Cardiac muscle cell (in vitro differentiated cells and primary cell): ENCODE measurements around the gene NCKAP5L. TPM values are rescaled to one million over a fixed set of nuclear protein-coding genes. Genes with fewer than 3 reads are reported as not detected.

Experiments
- DNase-seq, 2 donors: peaks; one replicate each; pipeline versions ENCODE4 v3.0.0 to v3.0.0-alpha.2; 2010 to 2017; ENCODE audit warnings: low read depth in 1 of 2, low spot score in 1 of 2
- H3K27ac ChIP-seq: fragments of 200-600 bp; sonication (generic); 2 replicates; pipeline ENCODE4 v1.5.1; 2016
- H3K27me3 ChIP-seq: fragments of 200-600 bp; sonication (generic); 2 replicates; pipeline ENCODE4 v1.6.0; 2016; ENCODE audit warnings: control low read depth
- H3K36me3 ChIP-seq: fragments of 200-600 bp; sonication (generic); 2 replicates; pipeline ENCODE4 v1.5.1; 2016; ENCODE audit warnings: control low read depth
- H3K4me1 ChIP-seq: fragments of 200-600 bp; sonication (generic); 2 replicates; pipeline ENCODE4 v1.8.1; 2017; ENCODE audit warnings: low read depth, mild to moderate bottlenecking, mixed run types
- H3K4me3 ChIP-seq: fragments of 200-600 bp; sonication (generic); 2 replicates; pipeline ENCODE4 v1.5.1; 2016; ENCODE audit warnings: mild to moderate bottlenecking
- H3K9me3 ChIP-seq: fragments of 200-600 bp; sonication (generic); 2 replicates; pipeline ENCODE4 v1.5.1; 2017; ENCODE audit warnings: low read depth, mild to moderate bottlenecking, control low read depth
- polyA plus RNA-seq: library from polyadenylated mRNA; unstranded; fragments of >200 nt; fragmentation: Nextera tagmentation; extraction: Ambion mirVana; gene quantifications from 2 replicates; pipeline ENCODE4 v1.2.1, GENCODE V29; 2016
- total RNA-seq: library from RNA; depleted of rRNA; stranded (reverse); fragments of >200 nt; gene quantifications from 2 replicates; pipeline ENCODE4 v1.2.3, GENCODE V29; 2016
- TF ChIP-seq, protein P1 (sequence below): IDR thresholded peaks from 2 replicates; pipeline ENCODE4 v1.5.1; 2012; ENCODE audit warnings: low read depth, mild to moderate bottlenecking, low read length

NCKAP5L gene
- total and polyA plus RNA-seq, 2 experiments from 2014 or later = 32.0 to 61.1 TPM

DNA sequence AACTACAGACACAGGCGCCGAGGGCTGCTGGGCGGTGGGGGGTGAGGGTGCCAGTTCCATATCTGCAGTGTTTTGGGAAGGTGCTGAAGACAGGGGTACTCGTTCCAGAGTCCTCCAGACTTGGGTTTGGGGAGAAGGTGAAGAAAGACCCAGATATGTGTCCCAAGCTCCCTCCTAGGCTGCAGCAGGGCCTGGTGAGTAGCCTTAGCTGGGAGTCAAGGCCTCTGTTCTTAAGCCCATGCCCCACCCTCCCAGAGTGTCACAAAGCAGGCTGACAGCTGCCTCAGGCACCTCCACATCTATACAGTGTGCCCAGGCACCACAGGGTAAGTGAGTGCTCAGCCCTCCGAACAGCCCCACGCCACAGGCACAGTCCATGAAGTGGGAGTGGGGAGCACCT, 4.3 kb downstream of the NCKAP5L start:
- no peaks in the 10 kb centered on the region for H3K9me3 ChIP-seq
- H3K27ac ChIP-seq = no peak overlapping the region
- peaks cover 19% of the 10 kb centered on the region for H3K4me1 ChIP-seq
- H3K27me3 ChIP-seq = no peaks in the 10 kb centered on the region
- no peak overlapping the region for H3K4me3 ChIP-seq
- H3K36me3 ChIP-seq = no peaks in the 10 kb centered on the region
- TF ChIP-seq, protein P1, sequence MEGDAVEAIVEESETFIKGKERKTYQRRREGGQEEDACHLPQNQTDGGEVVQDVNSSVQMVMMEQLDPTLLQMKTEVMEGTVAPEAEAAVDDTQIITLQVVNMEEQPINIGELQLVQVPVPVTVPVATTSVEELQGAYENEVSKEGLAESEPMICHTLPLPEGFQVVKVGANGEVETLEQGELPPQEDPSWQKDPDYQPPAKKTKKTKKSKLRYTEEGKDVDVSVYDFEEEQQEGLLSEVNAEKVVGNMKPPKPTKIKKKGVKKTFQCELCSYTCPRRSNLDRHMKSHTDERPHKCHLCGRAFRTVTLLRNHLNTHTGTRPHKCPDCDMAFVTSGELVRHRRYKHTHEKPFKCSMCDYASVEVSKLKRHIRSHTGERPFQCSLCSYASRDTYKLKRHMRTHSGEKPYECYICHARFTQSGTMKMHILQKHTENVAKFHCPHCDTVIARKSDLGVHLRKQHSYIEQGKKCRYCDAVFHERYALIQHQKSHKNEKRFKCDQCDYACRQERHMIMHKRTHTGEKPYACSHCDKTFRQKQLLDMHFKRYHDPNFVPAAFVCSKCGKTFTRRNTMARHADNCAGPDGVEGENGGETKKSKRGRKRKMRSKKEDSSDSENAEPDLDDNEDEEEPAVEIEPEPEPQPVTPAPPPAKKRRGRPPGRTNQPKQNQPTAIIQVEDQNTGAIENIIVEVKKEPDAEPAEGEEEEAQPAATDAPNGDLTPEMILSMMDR = no peak
- no peak for DNase-seq

DNA sequence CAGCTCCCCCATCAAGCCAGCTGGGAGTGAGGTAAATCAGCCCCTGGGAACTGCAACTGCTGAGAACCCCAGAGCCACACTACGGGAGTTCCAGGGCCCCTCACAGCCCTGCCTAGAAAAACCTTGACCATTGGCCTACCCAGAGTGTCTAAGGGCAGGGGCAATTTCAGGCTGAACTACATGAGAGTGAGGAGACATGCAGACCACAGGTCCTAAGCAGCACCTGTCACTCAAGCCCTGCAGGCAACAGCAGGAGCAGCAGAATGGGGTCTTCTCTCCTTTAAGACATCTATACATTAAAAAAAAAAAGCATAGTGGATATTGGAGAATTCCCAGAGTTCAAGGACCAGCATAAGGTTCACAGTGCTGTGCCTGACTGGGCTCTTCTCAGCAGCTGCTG, 4.9 kb downstream of the NCKAP5L start:
- H3K4me1 ChIP-seq = peaks cover 18% of the 10 kb centered on the region
- TF ChIP-seq, protein P1 = no peak
- no peak overlapping the region for H3K27ac ChIP-seq
- H3K4me3 ChIP-seq = no peak overlapping the region
- H3K9me3 ChIP-seq = no peaks in the 10 kb centered on the region
- no peaks in the 10 kb centered on the region for H3K27me3 ChIP-seq
- H3K36me3 ChIP-seq = no peaks in the 10 kb centered on the region
- DNase-seq = no peak

DNA sequence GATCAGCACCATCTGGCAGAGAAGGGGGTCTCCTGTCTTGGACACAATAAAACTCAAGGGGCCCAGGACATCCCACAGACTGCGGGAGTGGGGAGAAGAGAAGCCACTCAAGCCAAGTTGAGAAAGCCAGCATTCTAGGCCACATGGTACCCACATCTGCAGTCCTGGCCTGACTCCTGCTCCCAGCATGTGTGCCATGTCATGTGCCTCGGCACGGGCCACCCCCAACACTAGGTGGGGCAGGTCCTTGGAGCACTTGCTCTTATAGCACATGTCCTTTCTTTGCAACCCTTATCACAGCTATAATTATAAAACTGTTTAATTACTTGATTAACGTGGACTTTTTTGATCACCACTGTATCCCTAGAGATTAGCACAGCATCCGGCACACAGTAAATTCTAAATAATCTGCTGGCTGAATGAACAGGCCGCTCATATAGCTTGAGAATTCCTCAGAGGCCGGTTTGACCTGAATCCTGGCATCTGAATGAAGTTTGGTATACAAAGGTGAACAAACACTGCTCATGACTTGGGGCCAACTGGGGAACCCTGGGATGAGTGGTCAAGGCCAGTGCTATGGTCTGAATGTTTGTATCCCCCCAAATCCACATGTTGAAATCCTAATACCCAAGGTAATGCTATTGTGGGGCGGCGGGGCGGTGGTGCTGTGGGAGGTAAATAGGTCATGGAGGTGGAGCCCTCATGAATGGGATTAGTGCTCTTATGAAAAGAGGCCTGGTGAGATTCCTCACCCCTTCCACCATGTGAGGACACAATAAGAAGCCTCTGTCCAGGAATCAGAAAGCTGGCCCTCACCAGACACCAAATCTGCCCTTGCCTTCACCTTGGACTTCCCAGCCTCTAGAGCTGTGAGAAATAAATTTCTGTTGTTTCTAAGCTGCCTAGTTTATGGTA, 6.6 kb downstream of the NCKAP5L start:
- Histone ChIP-seq H3K4me3 (no peak overlapping the region), H3K27me3 (no peaks in the 10 kb centered on the region), H3K9me3 (no peaks in the 10 kb centered on the region), H3K4me1 (peaks cover 14% of the 10 kb centered on the region), H3K36me3 (no peaks in the 10 kb centered on the region), H3K27ac (no peak overlapping the region)
- TF ChIP-seq, protein P1 = no peak
- no peak for DNase-seq

DNA sequence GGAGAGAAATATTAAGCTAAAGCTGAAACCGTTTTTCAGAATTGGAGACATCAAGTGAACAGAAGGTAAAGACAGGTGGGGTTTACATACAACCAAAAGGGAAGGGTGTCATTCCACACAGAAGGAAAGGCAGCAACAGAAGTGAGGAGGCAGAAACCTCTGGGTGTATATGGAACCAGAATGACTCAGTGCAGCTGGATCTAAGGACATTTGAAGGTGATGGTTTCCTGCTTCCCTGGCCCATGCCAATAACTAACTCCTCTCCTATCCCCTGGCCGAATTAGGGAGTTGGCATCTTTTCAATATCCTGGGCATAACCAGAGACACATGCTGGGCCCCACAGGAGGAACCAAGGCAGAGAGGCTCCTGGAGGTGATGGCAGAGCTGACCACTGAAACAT, 8.4 kb downstream of the NCKAP5L start:
- H3K4me1 ChIP-seq = no peaks in the 10 kb centered on the region
- no peak overlapping the region for H3K27ac ChIP-seq
- no peak overlapping the region for H3K4me3 ChIP-seq
- TF ChIP-seq, protein P1 = no peak
- H3K36me3 ChIP-seq = no peaks in the 10 kb centered on the region
- no peaks in the 10 kb centered on the region for H3K27me3 ChIP-seq
- DNase-seq = no peak
- H3K9me3 ChIP-seq = no peaks in the 10 kb centered on the region

DNA sequence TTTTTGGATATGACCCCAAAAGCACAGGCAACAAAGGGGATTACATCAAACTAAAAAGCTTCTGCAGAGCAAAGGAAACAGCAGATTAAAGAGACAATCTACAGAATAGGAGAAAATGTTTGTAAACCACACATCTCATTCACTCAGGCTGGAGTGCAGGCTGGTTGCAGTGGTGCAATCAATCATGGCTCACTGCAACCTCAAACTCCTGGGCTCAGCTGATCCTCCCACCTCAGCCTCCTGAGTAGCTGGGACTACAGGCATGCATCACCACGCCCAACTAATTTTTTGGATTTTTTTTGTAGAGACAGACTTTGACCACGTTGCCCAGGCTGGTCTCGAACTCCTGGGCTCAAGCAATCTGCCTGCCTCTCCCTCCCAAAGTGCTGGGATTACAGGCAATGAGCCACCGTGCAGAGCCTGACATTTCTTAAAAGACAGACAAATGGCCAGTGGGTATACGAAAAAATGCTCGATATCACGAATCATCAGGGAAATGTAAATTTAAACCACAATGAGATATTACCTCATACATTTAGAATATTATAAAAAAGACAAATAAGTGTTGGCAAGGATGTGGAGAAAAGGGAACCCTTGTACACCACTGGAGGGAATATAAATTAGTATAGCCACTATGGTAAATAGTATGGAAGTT, 9.8 kb downstream of the NCKAP5L start:
- TF ChIP-seq, protein P1 = no peak
- H3K27ac ChIP-seq = no peak overlapping the region
- H3K27me3 ChIP-seq = no peaks in the 10 kb centered on the region
- no peaks in the 10 kb centered on the region for H3K36me3 ChIP-seq
- H3K9me3 ChIP-seq = no peaks in the 10 kb centered on the region
- no peaks in the 10 kb centered on the region for H3K4me1 ChIP-seq
- no peak overlapping the region for H3K4me3 ChIP-seq
- DNase-seq = no peak
